HEK293T (cell line): ENCODE data around the gene MRGPRX1.
"Not testable (repeated sequence)": the region's sequence is repeated elsewhere in the genome, so short reads cannot be mapped to it uniquely, and the experiment has no call there.

Experiments
- CTCF ChIA-PET: fragments of 350-600 bp; formaldehyde crosslinking; extraction: SDS; loops from one replicate; lab custom pipeline; 2021; ENCODE audit warnings: antibody characterized with exemption, inconsistent platforms; lab: Yijun Ruan, JAX
- POLR2A ChIA-PET: fragments of 350-600 bp; formaldehyde crosslinking; extraction: SDS; loops from one replicate; lab custom pipeline; 2020; ENCODE audit warnings: antibody characterized with exemption, inconsistent platforms; lab: Yijun Ruan, JAX
- DNase-seq: peaks from one replicate; pipeline ENCODE4 v3.0.0; 2012; ENCODE audit warnings: mixed read lengths; ENCODE audit errors: extremely low spot score
- ARNT ChIP-seq: fragments of 450-650 bp; IDR thresholded peaks from 2 replicates; pipeline ENCODE4 v1.6.1; 2017; ENCODE audit warnings: mild to moderate bottlenecking
- BHLHE40 ChIP-seq: fragments of 450-650 bp; IDR thresholded peaks from 2 replicates; pipeline ENCODE4 v1.6.1; 2016; ENCODE audit warnings: mild to moderate bottlenecking, moderate library complexity, borderline replicate concordance
- CTBP1 ChIP-seq: fragments of 450-650 bp; IDR thresholded peaks from 2 replicates; pipeline ENCODE4 v1.6.1; 2016; ENCODE audit warnings: borderline replicate concordance
- ELF4 ChIP-seq: fragments of 450-650 bp; IDR thresholded peaks from 2 replicates; pipeline ENCODE4 v1.6.1; 2017; ENCODE audit warnings: antibody characterized with exemption
- FOXA1 ChIP-seq: fragments of 450-650 bp; IDR thresholded peaks from 2 replicates; pipeline ENCODE4 v1.6.1; 2016; ENCODE audit warnings: mild to moderate bottlenecking
- FOXK2 ChIP-seq: fragments of 450-650 bp; IDR thresholded peaks from 2 replicates; pipeline ENCODE4 v1.6.1; 2016; ENCODE audit warnings: mild to moderate bottlenecking
- FOXM1 ChIP-seq: fragments of 450-650 bp; IDR thresholded peaks from 2 replicates; pipeline ENCODE4 v1.6.1; 2017; ENCODE audit warnings: mild to moderate bottlenecking, borderline replicate concordance
- HDGF ChIP-seq: fragments of 450-650 bp; IDR thresholded peaks from 2 replicates; pipeline ENCODE4 v1.6.1; 2017; ENCODE audit warnings: antibody characterized with exemption, borderline replicate concordance
- L3MBTL2 ChIP-seq: fragments of 450-650 bp; conservative IDR thresholded peaks from 2 replicates; pipeline ENCODE4 v1.6.1; 2016; ENCODE audit warnings: mild to moderate bottlenecking
- LEF1 ChIP-seq: fragments of 450-650 bp; IDR thresholded peaks from 2 replicates; pipeline ENCODE4 v1.6.1; 2017; ENCODE audit warnings: mild to moderate bottlenecking, borderline replicate concordance
- NFRKB ChIP-seq: fragments of 450-650 bp; IDR thresholded peaks from 2 replicates; pipeline ENCODE4 v1.6.1; 2016; ENCODE audit warnings: mild to moderate bottlenecking, moderate library complexity
- PKNOX1 ChIP-seq: fragments of 450-650 bp; IDR thresholded peaks from 2 replicates; pipeline ENCODE4 v1.6.1; 2016
- SP1 ChIP-seq: fragments of 450-650 bp; IDR thresholded peaks from 2 replicates; pipeline ENCODE4 v1.6.1; 2017
- SUZ12 ChIP-seq: fragments of 450-650 bp; IDR thresholded peaks from 2 replicates; pipeline ENCODE4 v1.6.1; 2016; ENCODE audit warnings: mild to moderate bottlenecking
- TARDBP ChIP-seq: fragments of 450-650 bp; IDR thresholded peaks from 2 replicates; pipeline ENCODE4 v1.6.1; 2016
- ZNF384 ChIP-seq: fragments of 450-650 bp; IDR thresholded peaks from 2 replicates; pipeline ENCODE4 v1.6.1; 2016

The MRGPRX1 gene

GRCh38 chr11:18927550-18928322 is 11.5 kb downstream of the MRGPRX1 start:
- DNase-seq, result no peak
- no peak for TF ChIP-seq SUZ12
- no peak for TF ChIP-seq ZNF384
- TF ChIP-seq BHLHE40, result no peak
- no peak for TF ChIP-seq FOXK2
- TF ChIP-seq L3MBTL2, result no peak
- no peak for TF ChIP-seq LEF1
- TF ChIP-seq CTBP1, result no peak
- TF ChIP-seq SP1, result no peak
- TF ChIP-seq TARDBP, result no peak
- TF ChIP-seq ELF4, result no peak
- no peak for TF ChIP-seq HDGF
- TF ChIP-seq FOXM1, result no peak
- no peak for TF ChIP-seq PKNOX1
- no peak for TF ChIP-seq NFRKB
- no peak for TF ChIP-seq ARNT
- ChIA-PET POLR2A (no interaction called here), CTCF (interaction anchor here (0.5 kb wide), 1 partner anchor 148 kb away, joined by 3 read pairs; no protein-coding TSS in a partner anchor)

GRCh38 chr11:18925426-18925825 is 13.8 kb downstream of the MRGPRX1 start:
- DNase-seq, POLR2A ChIA-PET, CTCF ChIA-PET: not testable (repeated sequence)

- CTCF ChIA-PET, result interaction anchor here (0.7 kb wide), 2 partner anchors 60 to 158 kb away, joined by 3 read pairs; no protein-coding TSS in a partner anchor
- POLR2A ChIA-PET, result no interaction called here
- TF ChIP-seq ZNF384, result no peak
- TF ChIP-seq CTBP1, result no peak
- no peak for DNase-seq
Measured at GRCh38 chr11:18912883-18913282, 26.3 kb downstream of the MRGPRX1 start.

- TF ChIP-seq LEF1 (no peak), CTBP1 (no peak), TARDBP (no peak), BHLHE40 (no peak), L3MBTL2 (no peak), SP1 (no peak), FOXK2 (no peak), ARNT (no peak), SUZ12 (no peak), HDGF (no peak), NFRKB (no peak), ELF4 (no peak), PKNOX1 (no peak), ZNF384 (no peak), FOXA1 (no peak), FOXM1 (no peak)
- POLR2A ChIA-PET, result no interaction called here
- no peak for DNase-seq
- CTCF ChIA-PET, result no interaction called here
Measured at GRCh38 chr11:18907391-18907790, 31.8 kb downstream of the MRGPRX1 start.

GRCh38 chr11:18900637-18901036 is 38.6 kb downstream of the MRGPRX1 start:
- POLR2A ChIA-PET, CTCF ChIA-PET, DNase-seq: not testable (repeated sequence)

GRCh38 chr11:18900151-18900611 is 39.0 kb downstream of the MRGPRX1 start:
- DNase-seq, POLR2A ChIA-PET, CTCF ChIA-PET: not testable (repeated sequence)

GRCh38 chr11:18891712-18892111 is 47.5 kb downstream of the MRGPRX1 start:
- DNase-seq, CTCF ChIA-PET, POLR2A ChIA-PET: not testable (repeated sequence)

- ChIA-PET POLR2A (no interaction called here), CTCF (no interaction called here)
- no peak for DNase-seq
- no peak for TF ChIP-seq FOXA1
- TF ChIP-seq FOXM1, result no peak
- TF ChIP-seq ELF4, result no peak
- TF ChIP-seq CTBP1, result no peak
- no peak for TF ChIP-seq L3MBTL2
- TF ChIP-seq ARNT, result no peak
- TF ChIP-seq PKNOX1, result no peak
- TF ChIP-seq HDGF, result no peak
- TF ChIP-seq LEF1, result no peak
- TF ChIP-seq FOXK2, result no peak
- TF ChIP-seq ZNF384, result no peak
- TF ChIP-seq SUZ12, result no peak
- TF ChIP-seq NFRKB, result no peak
- no peak for TF ChIP-seq SP1
- TF ChIP-seq BHLHE40, result no peak
- TF ChIP-seq TARDBP, result no peak
Measured at GRCh38 chr11:18890615-18891014, 48.6 kb downstream of the MRGPRX1 start.
